ENCODE measurements around the gene PPP1R13B. TPM values are rescaled to one million over a fixed set of nuclear protein-coding genes. Genes with fewer than 3 reads are reported as not detected.

PPP1R13B gene
- total RNA-seq, 2 donors from 2014 or later: 10.0 to 10.4 TPM

DNA sequence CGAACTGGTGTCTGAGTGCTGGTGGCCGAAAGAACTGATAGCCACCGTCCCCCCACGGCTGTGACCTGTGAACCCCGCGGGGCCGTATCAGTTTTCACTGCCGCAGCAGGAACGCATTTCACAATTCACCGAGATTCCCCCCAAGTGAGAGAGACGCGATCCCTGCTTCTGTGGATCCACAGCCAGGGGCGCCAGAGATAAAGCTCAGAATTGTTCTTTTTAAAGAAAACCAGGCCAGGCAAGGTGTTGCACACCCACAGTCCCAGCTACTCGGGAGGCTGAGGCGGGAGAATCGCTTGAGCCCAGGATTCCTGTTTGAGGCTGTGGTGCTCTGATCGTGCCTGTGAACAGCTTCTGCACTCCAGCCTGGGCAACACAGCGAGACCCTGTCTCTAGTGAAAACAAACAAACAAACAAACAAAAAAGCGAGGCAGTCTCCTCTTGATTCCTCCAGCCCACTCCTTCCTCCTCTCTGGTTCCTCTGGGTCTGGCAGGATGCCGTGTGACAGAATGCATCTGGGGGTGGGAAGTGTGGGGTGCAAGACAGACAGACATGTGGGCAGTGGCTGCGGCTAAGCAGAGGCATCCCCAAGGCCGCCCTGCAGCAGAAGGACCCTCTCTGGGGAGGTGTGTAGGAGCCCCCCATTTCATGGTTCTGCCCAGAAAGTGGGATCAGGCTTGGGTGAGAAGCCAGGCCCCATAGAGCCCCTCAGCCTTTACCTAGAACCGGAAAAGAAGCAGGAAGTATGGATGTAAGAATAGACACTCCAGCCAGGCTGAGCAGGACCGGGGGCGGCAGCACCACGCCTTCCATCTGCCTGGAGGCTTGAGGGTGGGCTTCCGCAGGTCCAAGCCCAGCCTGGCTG lies 39.2 kb upstream of the PPP1R13B start:
- H3K27ac Mint-ChIP-seq: no peak overlapping the region
- H3K27me3 Mint-ChIP-seq: no peaks in the 10 kb centered on the region
- H3K36me3 Mint-ChIP-seq (ENCODE audit: low read depth): no peaks in the 10 kb centered on the region
- H3K4me3 Mint-ChIP-seq: no peak overlapping the region
- no peaks in the 10 kb centered on the region for H3K4me1 Mint-ChIP-seq
- ATAC-seq (replicated peaks): no peak
- H3K9me3 Mint-ChIP-seq: no peaks in the 10 kb centered on the region

DNA sequence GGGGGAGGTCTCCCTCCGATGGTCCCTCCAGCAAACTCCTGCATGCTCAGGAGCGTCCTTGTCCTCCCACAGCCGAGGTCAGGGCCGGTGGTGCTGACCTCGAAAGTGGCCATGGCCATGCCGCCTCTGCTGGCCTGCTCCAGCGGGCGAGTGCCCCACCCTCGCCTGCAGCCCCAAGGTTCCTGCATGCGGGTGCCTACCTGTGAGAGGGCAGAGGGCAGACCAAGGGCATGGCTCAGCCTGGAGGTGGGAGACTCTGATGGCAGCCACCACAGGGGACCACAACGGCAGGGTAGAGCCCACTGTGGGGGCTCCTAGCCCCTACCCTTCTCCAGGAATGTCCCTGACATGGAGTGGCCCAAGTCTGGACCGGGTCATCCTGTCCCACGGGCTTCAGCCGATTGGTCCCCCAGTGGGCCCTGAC lies 38.1 kb upstream of the PPP1R13B start:
- Mint-ChIP-seq H3K27ac (no peak overlapping the region), H3K4me1 (peaks cover 4% of the 10 kb centered on the region), H3K4me3 (no peak overlapping the region), H3K27me3 (no peaks in the 10 kb centered on the region), H3K36me3 (ENCODE audit: low read depth) (no peaks in the 10 kb centered on the region), H3K9me3 (no peaks in the 10 kb centered on the region)
- no peak for ATAC-seq (replicated peaks)

DNA sequence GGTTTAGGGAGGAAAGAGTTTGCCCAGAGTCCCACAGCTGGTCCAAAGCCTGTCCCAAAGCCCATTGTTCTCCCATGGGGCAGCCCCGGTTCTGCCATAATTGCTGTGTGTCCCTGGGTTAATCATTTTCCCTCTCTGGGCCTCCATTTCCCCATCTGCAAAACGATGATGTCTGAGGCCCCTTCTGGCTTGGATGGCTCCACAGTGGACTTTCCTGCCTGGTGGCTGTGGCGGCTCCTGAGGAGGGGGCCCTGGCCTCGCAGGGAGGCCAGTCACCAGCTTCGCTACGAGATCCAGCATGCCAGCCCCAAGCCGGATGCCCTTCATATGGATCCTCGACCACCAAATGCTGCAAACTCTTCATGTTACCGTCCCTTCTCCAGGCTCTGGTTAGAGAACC lies 37.5 kb upstream of the PPP1R13B start:
- Mint-ChIP-seq H3K27me3 (no peaks in the 10 kb centered on the region), H3K4me1 (peaks cover 4% of the 10 kb centered on the region), H3K36me3 (ENCODE audit: low read depth) (no peaks in the 10 kb centered on the region), H3K9me3 (no peaks in the 10 kb centered on the region), H3K27ac (no peak overlapping the region), H3K4me3 (no peak overlapping the region)
- no peak for ATAC-seq (replicated peaks)

DNA sequence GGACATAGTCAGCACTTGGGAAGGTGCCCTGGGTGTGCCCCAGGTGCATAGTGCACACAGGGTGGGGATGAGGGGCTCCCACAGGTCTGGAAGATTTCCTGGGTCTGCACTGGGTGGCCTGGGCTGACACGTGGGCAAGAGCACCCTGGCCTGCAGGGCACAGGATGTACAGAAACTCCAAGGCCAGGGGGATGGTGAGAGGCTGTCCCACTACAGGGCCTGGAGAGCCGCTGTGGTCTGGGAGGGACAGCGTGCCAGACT lies 35.8 kb upstream of the PPP1R13B start:
- Mint-ChIP-seq H3K36me3 (ENCODE audit: low read depth) (no peaks in the 10 kb centered on the region), H3K4me3 (no peak overlapping the region), H3K4me1 (peaks cover 4% of the 10 kb centered on the region), H3K27me3 (no peaks in the 10 kb centered on the region), H3K9me3 (no peaks in the 10 kb centered on the region), H3K27ac (no peak overlapping the region)
- ATAC-seq (replicated peaks): no peak

DNA sequence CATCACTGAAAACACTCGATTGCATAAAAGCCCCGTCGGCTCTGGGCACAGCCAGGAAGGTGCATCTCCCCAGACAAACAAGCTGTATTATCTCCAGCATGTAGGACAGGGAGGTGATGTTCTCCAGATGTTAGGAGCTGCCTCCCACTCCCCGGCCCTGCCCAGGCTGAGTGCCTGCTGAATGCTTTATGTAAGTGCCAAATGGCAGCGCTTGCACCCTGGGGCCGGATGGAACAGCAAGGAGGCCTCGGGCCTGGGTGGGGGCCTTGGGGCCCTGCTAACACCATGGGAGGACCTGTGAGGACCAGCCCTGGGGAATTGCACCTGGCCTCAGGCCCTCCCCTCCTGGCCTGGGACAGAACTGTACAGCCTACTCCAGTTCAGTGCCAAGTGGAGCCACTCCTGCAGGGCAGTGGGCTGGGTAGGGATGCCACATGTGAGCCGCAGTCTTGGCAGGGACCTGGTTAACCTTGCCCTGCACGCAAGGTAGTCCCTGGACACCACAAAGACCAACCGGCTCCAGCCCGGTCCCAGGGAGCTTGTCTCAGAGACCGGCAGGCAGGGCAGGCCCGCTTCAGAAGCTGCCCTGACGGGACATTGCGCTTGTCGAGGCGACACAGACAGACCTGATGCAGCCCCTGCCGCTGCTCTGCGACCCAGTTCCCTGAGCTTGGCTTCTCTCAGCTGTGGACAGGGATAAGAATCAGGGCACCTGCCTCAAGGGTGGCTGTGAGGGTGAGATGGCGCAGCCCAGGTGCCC lies 35.3 kb upstream of the PPP1R13B start:
- Mint-ChIP-seq H3K36me3 (ENCODE audit: low read depth) (no peaks in the 10 kb centered on the region), H3K27me3 (no peaks in the 10 kb centered on the region), H3K27ac (no peak overlapping the region), H3K9me3 (no peaks in the 10 kb centered on the region), H3K4me1 (peaks cover 4% of the 10 kb centered on the region), H3K4me3 (no peak overlapping the region)
- ATAC-seq (replicated peaks): no peak

DNA sequence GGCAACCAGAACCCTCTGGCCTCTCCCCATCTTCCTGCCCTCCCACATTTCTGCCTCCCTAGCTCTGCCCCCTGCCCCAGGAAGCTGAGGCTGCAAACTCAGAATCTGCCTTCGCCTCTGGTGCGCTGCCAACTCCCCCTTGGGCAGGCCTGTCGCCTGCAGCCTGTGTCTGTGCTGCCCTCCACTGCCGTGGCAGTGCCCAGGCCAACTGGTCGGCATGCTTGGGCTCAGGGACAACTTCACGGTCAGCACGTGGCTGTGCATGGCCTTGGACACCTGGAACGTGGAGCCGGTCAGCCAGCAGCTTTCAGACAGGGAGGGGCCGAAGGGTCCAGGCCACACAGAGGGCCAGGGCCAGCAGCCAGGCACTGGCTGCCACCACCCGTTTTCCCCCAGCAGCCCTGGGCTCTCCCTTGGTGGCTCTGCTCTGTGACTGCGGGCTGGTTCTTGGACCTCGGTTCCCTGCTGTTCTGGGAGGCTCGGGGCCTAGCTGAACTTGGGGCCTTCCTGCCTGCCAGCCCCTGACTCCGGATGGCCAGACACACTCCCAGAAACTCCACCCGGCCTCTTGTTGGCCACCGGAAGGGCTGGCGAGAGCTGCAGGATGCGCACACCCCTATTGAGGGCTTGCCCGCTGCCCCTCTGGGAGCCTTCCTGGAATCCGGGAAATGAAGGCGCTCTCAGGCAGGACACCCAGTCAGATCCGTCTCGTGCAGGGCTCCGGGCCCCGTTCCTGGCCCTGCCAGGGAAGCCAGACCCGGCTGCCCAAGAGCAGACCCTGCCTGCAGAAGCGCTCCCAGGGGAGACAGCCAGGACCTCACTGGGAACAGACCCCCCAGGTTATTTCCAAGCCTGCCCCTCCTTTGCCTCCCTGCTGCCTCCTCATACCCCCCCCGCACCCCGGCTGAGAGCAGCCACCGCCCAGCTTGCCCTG lies 34.2 kb upstream of the PPP1R13B start:
- Mint-ChIP-seq H3K9me3 (no peaks in the 10 kb centered on the region), H3K27ac (no peak overlapping the region), H3K4me3 (peak overlapping the region; percentile 59), H3K4me1 (peaks cover 4% of the 10 kb centered on the region), H3K27me3 (no peaks in the 10 kb centered on the region), H3K36me3 (ENCODE audit: low read depth) (no peaks in the 10 kb centered on the region)
- no peak for ATAC-seq (replicated peaks)

DNA sequence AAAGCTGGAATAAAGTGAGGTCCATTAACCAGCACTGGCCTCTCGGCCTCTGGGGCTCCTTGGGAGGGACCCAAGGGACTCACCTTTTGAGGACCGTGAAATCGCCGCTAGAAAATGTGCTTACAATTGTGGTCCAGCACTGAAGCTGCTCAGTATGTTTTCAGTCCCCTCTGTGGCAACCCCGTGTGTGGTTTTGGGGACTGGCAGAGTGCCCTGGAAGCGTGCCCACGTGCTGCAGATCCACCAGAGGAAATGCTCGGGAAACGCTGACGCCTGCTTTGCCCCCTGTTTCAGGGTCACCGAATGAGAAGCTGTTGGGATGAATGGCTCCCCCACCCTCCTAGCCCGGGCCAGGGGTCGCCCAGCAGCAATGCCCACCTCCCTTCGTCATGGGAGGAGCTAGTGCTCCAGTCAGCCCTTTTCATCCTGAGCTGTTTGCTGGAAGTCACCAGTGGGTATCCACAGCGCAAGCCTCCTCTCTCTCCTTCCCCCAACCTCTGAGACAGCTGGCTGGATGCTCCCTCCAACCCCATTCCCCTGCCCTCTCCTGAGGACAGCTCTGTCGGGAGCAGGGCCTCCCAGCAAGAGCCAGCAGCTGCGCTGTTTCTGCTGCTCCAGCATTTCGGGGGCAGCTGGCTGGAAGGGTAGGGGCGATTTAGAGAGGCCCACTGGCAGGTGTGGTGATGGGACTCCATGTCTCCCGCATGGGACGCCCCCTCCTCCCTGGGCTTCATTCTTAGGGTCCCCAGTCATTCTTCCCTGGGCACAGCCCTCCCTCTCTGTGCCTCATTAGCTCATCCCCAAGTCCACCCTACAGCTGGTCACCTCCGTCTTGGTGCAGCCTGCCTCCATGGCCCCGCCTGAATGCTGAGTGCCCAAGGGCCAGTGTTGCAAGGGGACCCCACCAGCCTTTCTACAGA lies 33.2 kb upstream of the PPP1R13B start:
- Mint-ChIP-seq H3K4me3 (peak overlapping the region; percentile 59), H3K36me3 (ENCODE audit: low read depth) (no peaks in the 10 kb centered on the region)

DNA sequence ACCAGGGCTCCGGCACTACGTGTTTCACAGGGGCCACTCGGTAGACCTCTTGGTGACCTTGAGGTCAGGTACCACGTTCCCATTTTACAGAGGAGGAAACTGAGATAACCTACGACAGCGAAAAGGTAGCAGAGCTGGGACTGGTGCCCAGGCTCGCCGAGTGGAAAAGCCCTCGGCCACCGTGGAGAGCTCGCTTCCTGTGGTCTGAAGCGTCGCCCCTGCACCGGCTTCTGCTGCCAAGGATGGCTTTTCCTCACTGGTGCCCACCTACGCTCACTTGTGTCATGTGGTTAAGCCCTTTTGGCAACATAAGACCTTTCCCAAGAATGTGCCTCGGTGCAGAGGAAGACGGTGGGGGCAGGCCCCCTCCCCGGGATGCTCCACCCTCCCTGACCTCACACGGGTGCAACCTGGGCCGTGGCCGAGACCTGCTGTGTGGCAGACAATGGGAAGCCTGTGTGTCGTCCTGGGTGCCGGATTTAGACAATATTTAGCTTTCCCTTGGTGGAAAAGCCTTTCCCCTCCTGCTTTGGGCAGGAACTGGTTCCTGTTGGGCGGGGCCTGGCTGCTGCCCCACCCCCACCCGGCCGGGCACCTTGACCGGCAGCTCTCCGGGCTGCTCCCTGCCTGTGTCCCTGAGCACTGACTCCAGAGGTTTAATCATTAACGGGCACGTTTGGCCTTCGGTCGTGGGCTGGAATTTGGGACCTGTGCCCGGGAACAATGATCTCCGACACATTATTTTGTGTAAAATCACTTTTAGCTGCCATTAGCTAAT lies 32.4 kb upstream of the PPP1R13B start:
- Mint-ChIP-seq H3K9me3 (no peaks in the 10 kb centered on the region), H3K36me3 (ENCODE audit: low read depth) (no peaks in the 10 kb centered on the region), H3K4me1 (peaks cover 8% of the 10 kb centered on the region), H3K27me3 (no peaks in the 10 kb centered on the region), H3K27ac (no peak overlapping the region), H3K4me3 (peak overlapping the region; percentile 59)
- peak; percentile 55 for ATAC-seq (replicated peaks)

More for the DNA sequence above, 33.2 kb upstream of the PPP1R13B start:
- Mint-ChIP-seq H3K27me3 (no peaks in the 10 kb centered on the region), H3K9me3 (no peaks in the 10 kb centered on the region), H3K27ac (no peak overlapping the region), H3K4me1 (peaks cover 4% of the 10 kb centered on the region)
- ATAC-seq (replicated peaks): no peak

DNA sequence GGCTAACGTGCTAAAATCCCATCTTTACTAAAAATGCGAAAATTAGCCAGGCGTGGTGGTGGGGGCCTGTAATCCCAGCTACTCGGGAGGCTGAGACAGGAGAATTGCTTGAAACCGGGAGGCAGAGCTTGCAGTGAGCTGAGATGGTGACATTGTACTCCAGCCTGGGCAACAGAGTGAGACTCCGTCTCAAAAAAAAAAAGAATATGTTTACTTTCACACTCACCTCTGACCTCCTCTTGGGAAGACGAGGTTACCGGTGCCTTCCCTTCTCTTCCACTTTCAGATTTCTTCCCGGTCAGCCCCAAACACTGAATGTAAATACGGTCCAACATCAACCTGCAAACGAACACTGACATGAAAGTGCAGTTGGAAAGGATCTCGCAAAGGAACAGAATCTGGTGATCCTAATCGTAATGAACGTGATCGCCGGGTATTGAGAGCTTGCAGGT lies 31.8 kb upstream of the PPP1R13B start:
- Mint-ChIP-seq H3K9me3 (no peaks in the 10 kb centered on the region), H3K4me1 (peaks cover 9% of the 10 kb centered on the region), H3K4me3 (peak overlapping the region; percentile 59), H3K27me3 (no peaks in the 10 kb centered on the region), H3K36me3 (ENCODE audit: low read depth) (no peaks in the 10 kb centered on the region), H3K27ac (no peak overlapping the region)
- no peak for ATAC-seq (replicated peaks)

DNA sequence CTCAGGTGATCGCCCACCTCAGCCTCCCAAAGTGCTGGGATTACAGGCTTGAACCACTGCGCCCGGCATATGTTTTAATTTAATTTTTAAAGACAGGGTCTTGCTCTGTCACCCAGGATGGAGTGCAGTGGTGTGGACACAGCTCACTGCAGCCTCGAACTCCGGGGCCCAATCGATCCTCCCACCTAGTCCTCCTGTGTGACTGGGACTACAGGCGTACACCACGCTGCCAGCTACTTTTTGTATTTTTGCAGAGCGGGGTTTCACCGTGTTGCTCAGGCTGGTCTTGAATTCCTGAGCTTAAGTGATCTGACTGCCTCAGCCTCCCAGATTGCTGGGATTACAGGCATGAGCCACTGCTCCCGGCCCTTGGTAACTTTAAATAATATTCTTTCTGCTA lies 30.8 kb upstream of the PPP1R13B start:
- H3K4me1 Mint-ChIP-seq: peaks cover 9% of the 10 kb centered on the region

DNA sequence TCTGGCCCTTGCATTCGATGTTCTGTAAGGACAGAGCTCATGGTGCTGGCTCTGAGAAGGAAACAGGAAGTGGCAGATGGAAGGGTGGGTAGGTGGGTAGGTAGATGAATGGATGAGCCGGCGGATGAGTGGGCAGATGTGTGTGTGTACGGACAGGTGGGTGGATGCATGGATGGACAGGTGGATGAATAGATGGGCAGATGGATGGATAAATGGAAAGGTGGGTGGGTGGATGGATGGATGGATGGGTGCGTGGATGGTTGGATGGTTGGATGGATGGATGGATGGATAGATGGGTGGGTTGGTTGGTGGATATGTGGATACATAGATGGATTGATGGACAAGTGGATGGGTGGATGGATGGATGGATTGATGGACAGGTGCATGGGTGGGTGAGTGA lies 27.6 kb upstream of the PPP1R13B start:
- no peaks in the 10 kb centered on the region for H3K27me3 Mint-ChIP-seq
- H3K4me3 Mint-ChIP-seq: no peak overlapping the region
- H3K9me3 Mint-ChIP-seq: no peaks in the 10 kb centered on the region
- H3K27ac Mint-ChIP-seq: no peak overlapping the region
- peaks cover 6% of the 10 kb centered on the region for H3K4me1 Mint-ChIP-seq
- no peaks in the 10 kb centered on the region for H3K36me3 Mint-ChIP-seq (ENCODE audit: low read depth)
- ATAC-seq (replicated peaks): no peak

More for the DNA sequence above, 30.8 kb upstream of the PPP1R13B start:
- Mint-ChIP-seq H3K4me3 (no peak overlapping the region), H3K27me3 (no peaks in the 10 kb centered on the region), H3K36me3 (ENCODE audit: low read depth) (no peaks in the 10 kb centered on the region), H3K9me3 (no peaks in the 10 kb centered on the region), H3K27ac (no peak overlapping the region)
- no peak for ATAC-seq (replicated peaks)

DNA sequence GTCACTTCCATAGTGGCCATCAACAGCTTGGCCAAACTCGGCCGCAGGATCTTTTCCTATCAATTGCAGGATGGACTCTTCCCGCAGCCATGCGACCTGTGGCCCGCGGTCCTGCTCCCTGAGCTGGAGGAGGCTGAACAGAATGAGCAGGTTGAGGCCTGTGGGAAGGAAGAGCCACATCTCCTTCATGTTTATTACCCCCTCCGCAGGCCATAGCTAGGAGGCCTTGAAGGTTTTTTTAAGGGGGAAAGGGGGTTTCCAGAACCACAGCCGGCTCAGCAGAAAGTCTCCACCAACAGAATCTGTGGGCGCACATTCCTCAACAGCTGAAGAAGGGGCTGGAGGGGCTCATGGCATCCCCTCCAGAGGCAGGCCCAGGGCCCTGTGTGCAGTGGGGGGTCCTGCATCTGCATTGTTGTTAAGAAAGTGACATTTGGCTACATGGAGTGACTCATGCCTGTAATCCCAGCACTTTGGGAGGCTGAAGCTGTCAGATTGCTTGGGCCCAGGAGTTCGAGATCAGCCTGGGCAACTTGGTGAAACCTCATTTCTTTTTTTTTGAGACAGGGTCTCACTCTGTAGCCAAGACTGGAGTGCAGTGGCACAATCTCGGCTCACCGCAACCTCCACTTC lies 25.2 kb upstream of the PPP1R13B start:
- peak; percentile 23 for ATAC-seq (replicated peaks)
- Mint-ChIP-seq H3K4me3 (peak overlapping the region; percentile 88), H3K4me1 (peaks cover 6% of the 10 kb centered on the region), H3K27ac (peak overlapping the region; percentile 90), H3K36me3 (ENCODE audit: low read depth) (no peaks in the 10 kb centered on the region), H3K9me3 (no peaks in the 10 kb centered on the region), H3K27me3 (no peaks in the 10 kb centered on the region)

All from activated T-helper 17 cell treated with anti-CD3 and anti-CD28 coated beads, Interleukin-2, amount 50 U/mL, for 72 hours (primary cell).